GM21367 (cell line): ENCODE measurements around the gene APOM.

Experiments used
- ATAC-seq: cut with Tn5 transposase; IDR thresholded peaks from one replicate; pipeline ENCODE4 v1.9.1; 2021; ENCODE audit not compliant: unreplicated experiment

APOM gene

GRCh38 chr6:31655349-31656237, at the start of gene APOM:
Gene APOM (plus strand): TSS chr6:31655894. CDS start chr6:31655967, 73 bp downstream.
- ATAC-seq: no peak

DNA sequence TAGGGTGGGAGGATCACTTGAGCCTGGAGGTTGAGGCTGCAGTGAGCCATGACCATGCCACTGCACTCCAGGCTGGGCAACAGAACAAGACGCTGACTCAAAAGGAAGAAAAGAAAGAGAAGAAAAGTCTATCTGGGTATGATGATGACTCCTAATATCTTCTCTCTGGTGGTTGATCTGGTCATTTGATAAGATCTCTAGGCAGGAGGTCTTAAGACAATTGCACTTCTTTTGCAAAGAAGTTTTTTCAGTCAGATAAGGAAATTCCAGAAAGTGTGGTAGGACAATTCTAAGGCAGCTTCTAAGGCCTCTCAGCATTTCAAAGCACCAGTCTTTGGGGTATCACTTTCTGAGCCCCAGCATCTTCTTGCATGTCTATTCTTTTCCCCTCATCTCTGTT, 48.4 kb upstream of the APOM start:
- no peak for ATAC-seq

GRCh38 chr6:31609519-31610406, 45.9 kb upstream of the APOM start:
- no peak for ATAC-seq

DNA sequence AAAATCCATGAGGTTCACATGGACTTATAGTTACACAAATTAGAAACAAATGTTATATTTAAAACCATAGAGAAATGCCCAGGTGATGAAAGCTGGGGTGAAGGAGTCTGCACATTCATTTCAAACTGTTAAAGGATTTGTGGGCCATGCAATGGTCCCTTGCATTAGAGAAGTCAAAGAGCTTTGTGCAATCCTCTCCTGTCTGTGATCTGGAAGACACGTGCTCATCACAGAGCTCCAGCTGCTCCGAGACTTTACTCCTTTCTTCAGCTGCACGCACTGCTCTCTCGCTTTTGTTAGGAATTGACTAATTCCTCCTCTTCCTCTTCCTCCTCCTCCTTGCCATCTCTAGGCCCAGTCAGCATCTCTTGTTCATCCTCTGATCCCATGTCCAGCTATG, 44.7 kb upstream of the APOM start:
- no peak for ATAC-seq

DNA sequence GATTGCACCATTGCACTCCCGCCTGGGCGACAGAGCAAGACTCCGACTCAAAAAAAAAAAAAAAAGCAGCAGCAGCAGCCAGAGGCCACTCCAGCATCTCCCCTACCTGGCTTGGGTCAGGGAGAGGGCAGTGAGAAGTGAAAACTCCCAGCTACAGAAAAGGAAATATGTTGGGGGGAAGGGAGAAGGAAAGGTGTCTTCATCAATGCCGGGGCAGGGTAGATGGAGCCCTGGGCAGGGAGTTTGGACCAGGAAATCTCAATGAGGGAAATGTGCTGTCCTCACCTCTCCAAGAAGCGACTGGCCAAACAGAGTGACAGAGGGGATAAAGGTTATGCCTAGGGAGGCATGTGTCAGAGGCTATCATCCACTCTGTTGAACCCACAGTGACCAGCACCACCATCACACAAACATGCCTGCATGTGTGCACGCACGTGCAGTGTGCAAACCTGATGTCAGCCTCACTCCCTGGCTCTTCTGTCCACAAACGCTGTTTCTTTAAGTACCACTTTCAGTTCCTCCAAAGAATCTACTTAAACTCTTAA, 41.5 kb upstream of the APOM start:
- ATAC-seq: no peak

GRCh38 chr6:31614684-31615578, 40.8 kb upstream of the APOM start, which contains the start of gene AIF1:
Gene AIF1 (plus strand): TSS chr6:31615234. CDS start chr6:31615330, 96 bp downstream.
- no peak for ATAC-seq

- ATAC-seq: no peak
Observed at GRCh38 chr6:31615748-31616147, 39.9 kb upstream of the APOM start.

DNA sequence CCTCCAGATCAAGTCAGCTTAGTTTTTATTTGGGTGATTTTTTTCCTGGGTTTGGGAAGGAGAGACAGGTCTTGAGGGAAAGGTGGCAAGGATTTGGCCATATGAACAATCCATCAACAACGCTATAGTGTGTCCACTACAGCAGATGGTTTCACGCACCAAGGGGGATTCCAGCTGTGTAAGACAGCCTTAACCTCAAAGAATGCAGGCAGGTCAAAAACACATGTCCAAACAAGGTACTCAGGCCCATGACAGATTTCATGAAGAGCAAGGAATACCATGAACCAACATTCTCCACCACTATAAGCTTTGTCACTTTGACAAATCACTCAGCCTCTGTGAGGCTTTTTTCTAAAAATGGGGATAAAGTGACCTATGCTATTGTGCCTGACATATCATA, 38.7 kb upstream of the APOM start:
- no peak for ATAC-seq

- ATAC-seq: peak; percentile 64
Observed at GRCh38 chr6:31619805-31620585, 35.7 kb upstream of the APOM start.

GRCh38 chr6:31620586-31621319, 34.9 kb upstream of the APOM start, which contains the start of gene PRRC2A:
Gene PRRC2A (plus strand): TSS chr6:31620715. CDS start chr6:31622790, 2,075 bp downstream.
- peak; percentile 19 for ATAC-seq

GRCh38 chr6:31621320-31621939, 34.3 kb upstream of the APOM start:
- no peak for ATAC-seq

DNA sequence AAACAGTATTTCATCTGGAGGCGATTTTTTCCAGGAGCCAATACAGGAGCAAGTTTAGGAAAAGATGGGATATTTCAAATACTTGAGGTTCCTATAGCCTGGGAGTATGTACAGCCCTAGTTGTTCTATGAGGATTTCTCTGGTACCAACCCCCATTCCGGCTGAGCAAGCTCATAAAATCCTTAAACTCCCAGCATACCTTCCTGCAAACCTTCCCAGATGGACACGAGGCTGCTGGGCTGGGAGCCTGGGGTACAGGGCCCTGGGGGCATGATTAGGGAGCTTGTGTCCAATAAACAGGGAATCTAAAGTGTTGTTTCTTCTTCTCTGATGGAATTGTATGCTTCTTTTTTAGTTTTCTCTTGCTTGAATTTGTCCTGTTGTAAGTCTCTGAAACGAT, 33.7 kb upstream of the APOM start:
- ATAC-seq: no peak

- ATAC-seq: no peak
Observed at GRCh38 chr6:31622684-31623091, 33.0 kb upstream of the APOM start.

DNA sequence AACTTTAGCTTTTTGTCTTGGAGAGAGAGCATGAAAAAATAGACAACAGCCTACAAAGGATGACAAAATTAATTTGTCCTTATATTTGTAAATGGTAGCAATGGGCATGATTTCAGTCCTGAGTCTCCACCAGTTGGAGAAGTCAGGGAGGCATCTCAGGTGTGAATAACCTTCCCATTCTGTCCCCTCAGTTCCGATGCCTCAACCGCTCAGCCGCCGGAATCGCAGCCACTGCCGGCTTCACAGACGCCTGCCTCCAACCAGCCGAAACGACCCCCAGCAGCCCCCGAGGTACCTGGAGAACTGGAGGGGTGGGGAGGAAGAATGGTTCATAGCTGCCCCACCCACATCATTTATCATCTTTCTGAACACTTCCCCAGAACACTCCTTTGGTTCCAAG, 31.6 kb upstream of the APOM start:
- no peak for ATAC-seq

DNA sequence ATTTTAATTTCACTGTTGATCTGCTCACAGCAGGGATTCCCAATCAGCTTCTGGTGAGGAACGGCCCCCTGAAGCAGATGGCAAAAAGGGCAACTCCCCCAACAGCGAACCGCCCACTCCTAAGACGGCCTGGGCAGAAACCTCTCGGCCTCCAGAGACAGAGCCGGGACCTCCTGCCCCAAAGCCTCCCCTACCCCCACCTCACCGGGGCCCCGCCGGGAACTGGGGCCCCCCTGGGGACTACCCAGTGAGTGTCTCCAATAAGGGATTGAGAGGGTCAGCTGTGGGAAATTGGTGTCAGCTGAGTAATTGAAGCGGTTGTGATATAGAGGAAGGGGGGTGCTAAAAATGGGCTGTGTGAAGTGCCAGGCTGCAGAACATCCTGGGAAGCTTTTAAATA, 28.7 kb upstream of the APOM start:
- no peak for ATAC-seq

DNA sequence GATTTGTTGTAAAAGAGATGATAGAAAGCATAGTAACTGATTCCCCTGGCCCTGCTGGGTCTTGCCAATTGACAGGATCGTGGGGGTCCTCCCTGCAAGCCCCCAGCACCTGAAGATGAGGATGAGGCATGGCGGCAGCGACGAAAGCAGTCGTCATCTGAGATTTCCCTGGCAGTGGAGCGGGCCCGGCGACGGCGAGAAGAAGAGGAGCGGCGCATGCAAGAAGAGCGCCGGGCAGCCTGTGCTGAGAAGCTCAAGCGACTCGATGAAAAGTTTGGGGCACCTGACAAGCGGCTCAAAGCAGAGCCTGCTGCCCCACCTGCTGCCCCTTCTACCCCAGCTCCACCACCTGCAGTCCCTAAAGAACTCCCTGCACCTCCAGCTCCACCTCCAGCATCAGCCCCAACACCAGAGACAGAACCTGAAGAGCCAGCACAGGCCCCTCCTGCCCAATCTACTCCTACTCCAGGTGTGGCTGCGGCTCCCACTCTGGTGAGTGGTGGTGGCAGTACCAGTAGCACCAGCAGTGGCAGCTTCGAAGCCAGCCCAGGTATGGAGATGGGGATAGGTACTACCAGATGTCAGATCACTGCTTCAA, 27.9 kb upstream of the APOM start:
- no peak for ATAC-seq

DNA sequence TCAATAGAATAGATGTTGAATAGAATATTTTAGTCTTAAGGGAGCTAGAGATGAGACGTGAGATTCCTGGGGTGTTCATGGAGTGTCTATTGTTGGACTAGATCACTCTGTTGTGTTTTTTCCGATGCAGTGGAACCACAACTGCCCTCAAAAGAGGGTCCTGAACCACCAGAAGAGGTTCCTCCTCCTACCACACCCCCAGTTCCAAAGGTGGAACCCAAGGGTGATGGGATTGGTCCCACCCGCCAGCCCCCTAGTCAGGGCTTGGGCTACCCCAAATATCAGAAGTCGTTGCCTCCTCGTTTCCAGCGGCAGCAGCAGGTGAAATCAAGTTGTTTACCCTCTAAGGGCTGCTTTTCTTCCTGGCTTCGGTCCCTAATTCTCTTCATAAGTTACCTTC, 26.7 kb upstream of the APOM start:
- no peak for ATAC-seq
